GM08714 (cell line): Measurements from ENCODE around the gene EML4.
"Not testable (repeated sequence)": the region's sequence is repeated elsewhere in the genome, so short reads cannot be mapped to it uniquely, and the experiment has no call there.

Experiments used
- H3K4me3 ChIP-seq: fragments of 200-500 bp; sonication (Bioruptor generic); 2 replicates; pipeline ENCODE4 v1.5.1; 2014; ENCODE audit warnings: mild to moderate bottlenecking, low read length, inconsistent platforms
- ZNF274 ChIP-seq: IDR thresholded peaks from 2 replicates; pipeline ENCODE4 v1.6.1; 2012; ENCODE audit warnings: mild to moderate bottlenecking, low read depth, low read length

The EML4 gene

DNA sequence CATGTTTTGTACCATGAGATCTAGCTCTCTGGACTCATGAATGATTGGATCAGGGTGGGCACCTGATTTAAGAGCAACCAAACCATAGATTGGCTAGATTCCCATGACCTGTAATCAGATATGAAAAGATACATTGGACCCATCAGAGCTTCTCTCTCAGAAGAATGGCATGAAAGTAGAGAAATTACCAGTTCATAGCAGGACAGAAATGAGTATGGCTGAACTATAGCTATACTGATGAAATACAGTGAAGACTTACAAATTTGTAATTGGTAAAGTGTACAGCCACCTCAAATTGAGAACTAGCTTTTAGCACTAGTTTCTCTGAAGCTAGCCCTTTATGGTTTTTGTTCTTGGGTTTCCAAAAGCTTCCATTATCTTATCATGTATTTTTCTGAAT lies 19.0 kb upstream of the EML4 start:
- no peak overlapping the region for H3K4me3 ChIP-seq
- TF ChIP-seq ZNF274 = no peak

DNA sequence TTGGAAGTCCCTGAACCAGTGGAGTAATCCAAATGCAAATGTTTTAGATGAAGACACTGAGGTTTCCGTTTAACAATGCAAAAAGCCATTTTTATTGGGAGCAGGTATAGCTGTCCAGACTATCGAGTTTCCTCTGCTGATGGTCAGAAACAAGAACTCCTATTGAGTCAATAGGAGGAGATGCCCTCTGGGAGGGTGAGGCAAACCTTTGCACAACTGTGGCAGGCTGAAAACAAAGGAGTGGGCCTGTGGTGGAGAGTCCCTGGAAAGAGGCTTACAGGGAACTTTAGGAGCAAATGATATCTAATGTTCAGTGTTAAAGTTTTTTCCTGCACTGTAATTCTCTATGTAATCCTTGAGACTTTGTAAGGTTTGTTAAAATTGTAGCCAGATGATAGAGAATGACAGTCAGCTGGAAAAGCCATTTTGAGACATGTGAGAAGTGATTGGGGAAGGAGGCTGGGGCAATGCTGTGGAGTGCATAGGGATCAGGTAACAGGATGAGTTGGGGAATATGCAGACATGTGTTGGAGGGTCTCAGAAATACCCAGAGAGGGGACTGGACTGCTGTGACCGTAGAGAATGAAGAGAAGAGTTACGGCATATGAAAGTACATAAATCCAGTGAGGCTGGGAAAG lies 15.1 kb upstream of the EML4 start:
- no peak for TF ChIP-seq ZNF274
- H3K4me3 ChIP-seq = no peak overlapping the region

DNA sequence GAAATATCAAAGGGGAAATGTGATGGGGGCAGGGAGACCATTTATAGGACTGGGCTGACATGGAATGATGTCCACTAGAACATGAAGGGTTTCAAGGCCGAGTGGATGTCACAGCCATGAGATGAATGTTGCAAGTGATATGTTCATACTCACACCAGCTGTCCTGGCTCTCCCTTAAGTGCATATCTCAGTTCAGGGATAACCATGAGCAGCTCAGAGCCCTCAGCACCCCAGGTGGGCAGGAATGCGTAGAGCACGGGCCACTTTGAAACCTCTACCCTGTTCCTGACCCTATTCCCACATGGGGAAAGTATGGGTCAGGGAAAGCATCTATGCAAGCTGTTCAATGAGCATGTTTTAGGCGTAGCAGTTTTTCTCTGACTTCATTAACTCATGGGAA lies 12.4 kb upstream of the EML4 start:
- TF ChIP-seq ZNF274 = no peak
- H3K4me3 ChIP-seq = no peak overlapping the region

DNA sequence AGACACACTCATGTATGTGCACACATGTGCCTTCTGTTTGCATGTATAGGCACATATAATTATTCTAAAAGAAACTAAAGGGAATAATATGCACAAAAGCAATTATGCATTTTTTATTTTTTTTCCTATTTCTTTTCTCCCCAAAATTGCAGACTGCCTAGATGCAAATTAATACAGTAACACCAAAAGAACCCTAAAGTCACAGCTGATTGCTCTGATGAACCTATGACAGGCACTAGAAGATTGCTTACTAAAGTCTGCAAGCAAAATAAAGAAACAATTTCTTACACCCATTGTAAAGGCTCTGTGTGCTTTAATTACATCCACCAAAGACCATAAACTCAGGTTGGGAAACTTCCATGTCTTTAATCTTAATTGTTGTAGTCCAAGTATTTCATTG lies 7.7 kb upstream of the EML4 start:
- H3K4me3 ChIP-seq = no peak overlapping the region
- TF ChIP-seq ZNF274 = no peak

DNA sequence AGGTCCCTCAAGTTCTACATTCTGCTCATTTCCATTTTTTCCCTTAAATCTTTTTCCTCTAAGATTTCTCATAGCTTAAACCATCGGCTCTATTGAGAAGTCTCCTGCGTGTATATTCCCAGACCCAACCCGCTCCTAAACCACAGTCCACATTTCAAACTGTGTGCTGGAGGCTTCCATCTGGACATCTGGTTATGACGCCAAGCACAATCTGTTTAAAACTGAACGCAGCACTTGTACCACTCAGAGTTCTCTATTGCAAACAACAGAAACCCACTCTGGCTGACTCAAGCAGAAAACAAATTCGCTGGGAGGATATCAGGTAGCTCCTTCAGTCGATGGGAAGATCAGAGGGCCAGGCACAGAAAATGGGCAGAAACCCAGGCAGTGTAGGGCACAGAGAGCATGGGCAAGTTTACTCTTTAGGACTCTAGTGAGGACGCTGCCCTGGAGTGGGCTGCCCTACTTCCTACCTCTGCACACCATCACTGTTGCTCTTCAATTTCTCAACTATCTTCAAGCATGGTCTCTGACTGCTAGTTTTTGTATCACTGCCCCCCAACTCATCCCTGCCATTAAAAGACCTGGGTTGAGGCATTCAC lies 5.6 kb upstream of the EML4 start:
- TF ChIP-seq ZNF274 = no peak

DNA sequence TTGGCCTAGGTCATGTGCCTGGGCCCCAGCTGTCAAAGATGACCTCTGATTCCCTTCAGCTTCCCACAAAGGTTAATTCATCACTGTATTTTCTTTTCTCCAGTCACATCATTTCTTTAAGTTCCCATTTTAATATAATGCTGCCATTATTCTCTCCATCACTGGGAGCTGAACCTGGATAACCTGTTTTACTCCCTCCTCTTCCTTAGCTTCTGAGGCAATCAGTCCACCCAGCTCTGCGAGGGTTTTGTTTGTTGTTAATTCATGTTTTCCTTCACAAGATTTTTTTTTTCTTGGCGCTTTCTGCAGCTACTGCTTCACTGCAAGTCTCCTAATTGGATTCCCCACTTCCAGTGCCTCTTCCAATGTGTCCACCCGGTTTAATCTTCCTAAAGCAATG lies 5.1 kb upstream of the EML4 start:
- H3K4me3 ChIP-seq = no peak overlapping the region
- TF ChIP-seq ZNF274 = no peak

More for the DNA sequence above, 5.6 kb upstream of the EML4 start:
- H3K4me3 ChIP-seq = no peak overlapping the region

DNA sequence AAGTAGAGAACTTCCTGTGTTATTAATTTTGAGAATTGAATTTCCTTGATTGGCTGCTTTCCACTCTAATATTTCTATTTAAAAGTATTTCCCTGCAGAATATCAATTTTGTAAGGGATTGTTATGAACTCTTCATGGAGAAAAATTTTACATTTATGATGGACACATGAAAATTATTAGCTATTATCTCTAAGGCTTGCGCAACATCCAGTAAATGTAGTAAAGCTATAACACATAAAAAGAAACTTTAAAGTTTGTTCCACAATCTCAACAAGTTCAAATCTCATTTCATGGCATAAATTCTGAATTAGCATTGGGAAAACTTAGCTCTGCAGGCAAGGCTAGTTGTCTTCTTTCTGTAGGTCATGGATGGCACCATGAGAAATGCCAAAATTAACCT lies 4.2 kb upstream of the EML4 start:
- TF ChIP-seq ZNF274 = no peak
- no peak overlapping the region for H3K4me3 ChIP-seq

DNA sequence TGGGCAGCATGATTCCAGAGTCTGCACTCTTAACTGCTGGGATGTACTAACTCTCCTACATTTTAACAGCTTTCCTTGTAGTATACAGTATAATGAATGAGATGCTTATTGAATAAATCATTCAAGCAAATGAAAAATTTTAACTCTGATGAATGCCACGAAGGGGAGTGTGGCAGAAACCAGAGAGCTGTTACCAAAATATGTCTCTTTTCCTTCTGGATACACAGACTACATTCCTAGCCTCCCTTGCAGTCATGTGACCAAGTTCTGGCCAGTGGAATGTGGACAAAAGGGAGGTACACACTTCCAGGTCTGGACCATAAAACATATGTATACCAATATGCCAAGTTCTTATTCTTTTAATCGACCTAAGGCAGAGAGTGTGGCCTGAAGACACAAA lies 1.7 kb upstream of the EML4 start:
- no peak overlapping the region for H3K4me3 ChIP-seq
- no peak for TF ChIP-seq ZNF274

DNA sequence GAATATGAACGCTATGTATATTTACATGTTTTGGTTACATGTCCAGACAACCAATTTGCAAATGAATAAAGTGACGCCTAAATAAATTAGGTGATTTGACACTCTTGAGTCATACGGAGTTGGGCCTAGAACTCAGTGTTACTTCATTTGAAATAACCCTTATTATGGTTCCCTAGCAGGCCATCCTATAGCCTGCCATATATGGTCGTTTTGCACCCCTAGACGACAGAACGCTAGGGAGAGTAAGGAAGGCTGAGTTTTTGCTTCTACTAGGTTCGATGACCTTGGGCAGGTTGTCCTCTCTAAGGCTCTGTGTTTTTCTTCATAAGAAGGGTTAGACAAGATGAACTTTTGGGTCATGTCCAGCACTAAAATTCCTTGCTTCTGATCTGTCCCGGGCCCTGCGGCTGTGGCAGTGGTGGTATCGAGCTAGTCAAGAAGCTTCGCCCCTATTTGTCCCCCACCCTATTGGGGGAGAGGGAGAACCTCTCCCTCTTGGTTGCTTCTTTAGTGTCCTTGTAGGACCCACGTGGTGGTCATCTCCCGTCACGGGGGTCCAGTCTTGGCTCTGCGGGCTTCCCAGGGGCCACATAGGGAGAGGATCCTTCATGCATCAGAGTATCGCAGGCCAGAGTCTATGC lies 574 bp upstream of the EML4 start:
- no peak for TF ChIP-seq ZNF274
- no peak overlapping the region for H3K4me3 ChIP-seq

DNA sequence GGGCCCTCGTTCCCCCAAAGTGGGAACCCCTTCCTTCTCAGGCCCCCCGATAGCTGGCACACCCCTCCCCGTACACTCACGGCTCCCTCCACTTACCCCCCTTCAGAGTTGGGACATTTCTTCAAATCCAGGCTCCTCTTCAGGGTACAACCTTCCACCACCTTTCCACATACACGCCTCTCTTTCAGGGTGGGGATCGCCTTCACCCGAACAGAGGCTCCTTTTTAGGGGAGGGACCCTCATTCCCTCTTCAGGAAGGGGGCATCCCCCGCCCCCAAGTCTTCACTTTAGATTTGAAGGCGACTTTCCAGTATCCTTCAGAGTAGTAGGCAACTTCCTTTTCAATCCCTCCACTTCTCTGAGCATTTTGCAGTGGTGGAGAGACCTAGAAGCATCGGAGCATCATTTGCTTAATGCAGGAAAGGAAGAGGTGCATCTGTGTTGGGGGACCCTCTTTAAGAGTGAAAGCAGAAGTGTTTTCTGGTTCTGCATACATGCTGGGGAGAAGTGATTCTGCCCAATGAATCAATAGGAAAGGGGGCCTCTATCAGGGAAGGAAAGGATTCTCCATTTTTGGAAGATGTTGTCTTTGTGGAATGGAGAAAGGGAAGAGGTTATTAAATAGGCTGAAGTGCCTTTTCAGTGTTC lies 845 bp downstream of the EML4 start:
- peak overlapping the region; percentile 80 for H3K4me3 ChIP-seq
- no peak for TF ChIP-seq ZNF274

DNA sequence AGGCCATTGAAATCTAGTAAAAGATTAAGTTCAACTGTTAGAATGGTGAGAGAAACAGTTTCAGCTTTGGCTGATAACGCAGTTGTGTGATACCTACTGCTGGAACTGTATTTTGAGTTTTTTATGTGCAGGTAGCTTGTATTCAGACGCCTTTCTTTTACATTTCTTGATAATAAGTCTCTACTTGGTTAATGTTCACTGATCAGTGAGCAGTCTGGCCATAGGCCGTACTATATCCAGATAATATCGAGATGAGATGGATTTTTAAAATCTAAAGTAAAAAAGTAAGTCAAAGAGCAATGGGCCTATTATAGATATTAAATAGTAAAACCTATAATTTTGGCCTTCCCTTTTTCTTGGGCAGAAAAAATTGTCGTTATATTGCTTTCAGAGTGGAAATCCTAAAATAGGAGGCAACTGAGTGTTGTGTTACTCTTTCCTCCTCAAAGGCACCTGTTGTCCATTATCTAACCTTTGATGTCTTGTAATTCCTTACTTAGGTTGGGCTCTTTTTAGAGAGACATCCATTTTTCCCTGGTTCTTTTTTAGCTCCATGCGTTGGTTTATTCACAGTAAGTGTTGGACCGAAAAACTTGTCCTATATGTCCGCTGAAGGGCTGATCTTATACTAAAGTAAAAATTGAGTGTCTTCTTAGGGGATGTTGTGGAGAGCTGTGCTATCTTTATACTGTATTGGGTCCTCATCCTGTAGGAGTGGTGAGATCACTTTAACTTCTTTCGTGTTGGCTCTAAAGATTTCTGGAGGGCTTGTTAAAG lies 1.7 kb downstream of the EML4 start:
- H3K4me3 ChIP-seq = peak overlapping the region; percentile 80
- no peak for TF ChIP-seq ZNF274

DNA sequence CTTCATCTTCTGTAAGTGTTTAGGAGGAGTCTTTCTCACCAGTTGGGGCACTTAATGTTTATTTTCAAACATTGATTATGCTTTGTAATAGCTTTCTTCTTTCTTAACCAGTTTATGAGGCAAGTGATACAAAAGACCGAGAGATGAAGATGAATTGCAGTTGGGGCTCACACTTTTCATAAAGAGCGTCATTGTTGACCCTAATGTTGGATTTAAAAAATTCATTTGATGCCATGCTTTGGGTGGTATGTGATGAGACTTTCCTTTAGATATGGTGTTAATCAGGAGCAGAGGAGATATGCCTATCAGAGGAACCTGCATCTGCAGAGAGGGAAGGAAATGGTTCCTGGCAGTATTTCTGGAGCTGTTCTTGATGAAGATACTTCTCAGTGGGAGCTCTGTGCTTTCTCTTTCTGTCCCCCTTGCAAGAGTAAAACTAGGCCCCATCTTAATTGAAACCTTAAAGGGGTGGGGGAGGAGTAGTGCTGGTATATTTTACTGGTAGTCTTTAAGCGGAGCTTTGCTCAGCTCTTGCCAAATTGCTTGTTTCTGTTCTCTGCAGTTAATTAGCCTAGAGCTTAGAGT lies 2.3 kb downstream of the EML4 start:
- TF ChIP-seq ZNF274 = no peak
- H3K4me3 ChIP-seq = peak overlapping the region; percentile 80

DNA sequence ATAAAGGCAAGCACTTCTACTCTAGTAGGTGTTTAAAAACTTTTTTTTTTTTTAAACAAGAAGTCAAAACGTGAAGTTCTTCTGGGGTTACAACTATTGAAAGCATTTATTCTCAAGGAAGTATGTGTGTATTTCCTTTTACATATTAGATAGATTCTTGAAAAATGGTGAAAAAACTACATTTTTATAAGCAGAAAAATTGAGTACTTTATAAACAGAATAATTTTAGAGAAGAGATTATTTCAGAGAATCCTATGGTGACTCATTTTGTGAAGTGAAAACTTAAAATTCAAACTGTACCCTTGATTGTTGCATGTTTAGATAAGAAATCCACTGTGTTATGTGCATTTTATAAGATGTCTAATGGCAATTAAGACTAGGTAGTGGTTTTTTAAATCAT lies 2.9 kb downstream of the EML4 start:
- H3K4me3 ChIP-seq = peak overlapping the region; percentile 80; the same call in 1 of the 2 replicates
- TF ChIP-seq ZNF274 = no peak

DNA sequence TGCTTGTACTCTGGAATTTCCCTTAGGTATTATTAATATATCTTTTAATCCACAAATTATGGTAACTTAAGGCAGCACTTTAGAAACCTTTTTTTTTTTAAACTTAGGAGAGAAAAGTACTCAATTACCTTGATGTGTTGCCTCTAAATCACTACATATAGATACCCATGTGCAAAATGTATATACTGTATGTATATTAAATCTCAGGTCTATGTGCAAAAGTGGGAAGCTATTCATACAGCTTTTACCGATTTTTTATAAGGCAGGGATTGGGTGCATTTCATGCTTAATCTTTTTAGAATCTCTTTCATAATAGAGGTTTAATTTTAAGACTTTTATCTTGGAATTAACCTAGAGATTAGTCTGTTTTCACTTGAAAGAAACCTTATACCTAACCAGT lies 3.4 kb downstream of the EML4 start:
- H3K4me3 ChIP-seq = peak overlapping the region; percentile 80; the same call in 1 of the 2 replicates
- TF ChIP-seq ZNF274 = no peak

DNA sequence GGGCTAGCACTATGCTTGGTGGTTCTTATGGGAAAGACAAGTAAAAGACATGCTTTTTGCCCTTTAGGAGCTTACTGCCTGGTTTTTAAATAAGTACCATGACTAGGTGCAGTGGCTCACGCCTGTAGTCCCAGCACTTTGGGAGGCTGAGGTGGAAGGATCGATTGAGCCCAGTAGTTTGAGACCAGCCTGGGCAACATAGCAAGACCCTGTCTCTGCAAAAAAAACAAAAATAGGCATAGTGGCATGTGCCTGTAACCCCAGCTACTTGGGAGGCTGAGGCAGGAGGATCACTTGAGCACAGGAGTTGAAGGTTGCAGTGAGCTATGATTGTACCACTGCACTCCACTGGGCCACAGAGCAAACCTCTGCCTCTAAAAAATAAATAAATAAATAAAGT lies 4.3 kb downstream of the EML4 start:
- not testable (repeated sequence) for H3K4me3 ChIP-seq
